Stimulated activated CD8-positive, alpha-beta memory T cell treated with anti-CD3 and anti-CD28 coated beads, Interleukin-7, amount 100 ng/mL, for 24 hours (primary cell): ENCODE data around the gene ADGRA3.
"Not testable (repeated sequence)": the region's sequence is repeated elsewhere in the genome, so short reads cannot be mapped to it uniquely, and the experiment has no call there.

Source experiments
- DNase-seq: peaks from one replicate; pipeline ENCODE4 v3.0.0-alpha.2; 2020; ENCODE audit warnings: low read depth

Gene ADGRA3

GRCh38 chr4:22435652-22436051 lies 80.2 kb downstream of the ADGRA3 start:
- DNase-seq = no peak

- no peak for DNase-seq
These were observed 81.0 kb downstream of the ADGRA3 start for GRCh38 chr4:22434895-22435294.

GRCh38 chr4:22430626-22431025 lies 85.2 kb downstream of the ADGRA3 start:
- no peak for DNase-seq

- DNase-seq = no peak
These were observed 87.4 kb downstream of the ADGRA3 start for GRCh38 chr4:22428441-22428840.

GRCh38 chr4:22427675-22428074 lies 88.2 kb downstream of the ADGRA3 start:
- no peak for DNase-seq

GRCh38 chr4:22420291-22420690 lies 95.6 kb downstream of the ADGRA3 start:
- DNase-seq = no peak

GRCh38 chr4:22417408-22417807 lies 98.5 kb downstream of the ADGRA3 start:
- no peak for DNase-seq

GRCh38 chr4:22416403-22416802 lies 99.5 kb downstream of the ADGRA3 start:
- no peak for DNase-seq

GRCh38 chr4:22414833-22415232 lies 101.0 kb downstream of the ADGRA3 start:
- DNase-seq = no peak

GRCh38 chr4:22413471-22413870 lies 102.4 kb downstream of the ADGRA3 start:
- DNase-seq = no peak

GRCh38 chr4:22412013-22412412 lies 103.9 kb downstream of the ADGRA3 start:
- no peak for DNase-seq

GRCh38 chr4:22410645-22411247 lies 105.1 kb downstream of the ADGRA3 start:
- no peak for DNase-seq

GRCh38 chr4:22408474-22408873 lies 107.4 kb downstream of the ADGRA3 start:
- no peak for DNase-seq

GRCh38 chr4:22407361-22407760 lies 108.5 kb downstream of the ADGRA3 start:
- no peak for DNase-seq

GRCh38 chr4:22398671-22399070 lies 117.2 kb downstream of the ADGRA3 start:
- no peak for DNase-seq

GRCh38 chr4:22391551-22391950 lies 124.3 kb downstream of the ADGRA3 start:
- DNase-seq = no peak

- no peak for DNase-seq
These were observed 126.5 kb downstream of the ADGRA3 start for GRCh38 chr4:22389240-22389870.

GRCh38 chr4:22385611-22386011 lies 130.3 kb downstream of the ADGRA3 start:
- no peak for DNase-seq

- no peak for DNase-seq
These were observed 131.7 kb downstream of the ADGRA3 start for GRCh38 chr4:22384154-22384553.

GRCh38 chr4:22382216-22382615 lies 133.7 kb downstream of the ADGRA3 start:
- not testable (repeated sequence) for DNase-seq

- no peak for DNase-seq
These were observed 142.9 kb downstream of the ADGRA3 start for GRCh38 chr4:22372986-22373385.

GRCh38 chr4:22369901-22370562 lies 145.8 kb downstream of the ADGRA3 start:
- no peak for DNase-seq

- no peak for DNase-seq
These were observed 152.1 kb downstream of the ADGRA3 start for GRCh38 chr4:22363787-22364186.

GRCh38 chr4:22363036-22363435 lies 152.8 kb downstream of the ADGRA3 start:
- DNase-seq = no peak
